H1 (cell line): ENCODE data around the gene PLPP4. TPM values are rescaled to one million over a fixed set of nuclear protein-coding genes. Genes with fewer than 3 reads are reported as not detected.

Experiments used
- CBX8 ChIP-seq: fragments of 300-800, 300-1000 bp; sonication (generic); IDR thresholded peaks from 2 replicates; pipeline ENCODE4 v1.7.1; 2016; ENCODE audit warnings: low read depth, low read length, borderline replicate concordance
- CHD2 ChIP-seq: IDR thresholded peaks from 2 replicates; pipeline ENCODE4 v1.6.1; 2012; ENCODE audit warnings: low read length, improper control_type of control experiment
- CHD7 ChIP-seq: fragments of 300-600 bp; sonication (generic); IDR thresholded peaks from 2 replicates; pipeline ENCODE4 v1.7.1; 2012; ENCODE audit warnings: low read length, moderate library complexity, mild to moderate bottlenecking, inconsistent platforms; ENCODE audit not compliant: insufficient replicate concordance
- EZH2 ChIP-seq: fragments of 200-600 bp; sonication (generic); IDR thresholded peaks from 2 replicates; pipeline ENCODE4 v1.7.1; 2012; ENCODE audit warnings: low read depth, mild to moderate bottlenecking, moderate library complexity, low read length, inconsistent platforms; ENCODE audit not compliant: severe bottlenecking
- MAFK ChIP-seq: IDR thresholded peaks from 2 replicates; pipeline ENCODE4 v1.6.1; 2012; ENCODE audit warnings: low read depth, mild to moderate bottlenecking, improper control_type of control experiment, low read length
- NRF1 ChIP-seq: IDR thresholded peaks from 2 replicates; pipeline ENCODE4 v1.6.1; 2011; ENCODE audit warnings: mild to moderate bottlenecking, low read depth, low read length, improper control_type of control experiment
- RNF2 ChIP-seq: fragments of 200-900, 300-1000 bp; sonication (generic); IDR thresholded peaks from 2 replicates; pipeline ENCODE4 v1.7.1; 2016; ENCODE audit warnings: borderline replicate concordance, low read depth, mild to moderate bottlenecking, antibody characterized with exemption, low read length; ENCODE audit not compliant: poor library complexity, severe bottlenecking; ENCODE audit errors: missing control alignments
- SP2 ChIP-seq: IDR thresholded peaks from 2 replicates; pipeline ENCODE4 v1.6.1; 2012; ENCODE audit warnings: mild to moderate bottlenecking, low read length, inconsistent platforms
- TBP ChIP-seq: IDR thresholded peaks from 2 replicates; pipeline ENCODE4 v1.6.1; 2011; ENCODE audit warnings: low read depth, low read length, improper control_type of control experiment
- polyA plus RNA-seq, 7 experiments: library from polyadenylated mRNA; depleted of rRNA in 3 of 7; stranded (reverse) in 5 of 7; unstranded in 2 of 7; fragments of >200 nt in 5 of 7; fragments of 200-250 nt in 2 of 7; gene quantifications; 1 replicate in 5 of 7; 2 replicates in 1 of 7; 4 replicates in 1 of 7; pipeline versions ENCODE4 v1.2.1 to v1.2.3, GENCODE V29; 2011 to 2013; ENCODE audit warnings: missing spikeins in 2 of 7, mixed read lengths in 2 of 7
- total RNA-seq: library from RNA; stranded (reverse); fragmentation: NEBNext Ultra II Directional; extraction: Animal tissue kit (Norgen Biotek cat#: 25700); gene quantifications from 2 replicates; pipeline ENCODE4 v1.2.1, GENCODE V29; 2021

Gene PLPP4
- total and polyA plus RNA-seq, 2 of the 8 experiments (the other 6 are each of a cell fraction or from before 2014, with no cell fraction given): 0.30 TPM; not detected in 1

- no peak for TF ChIP-seq CHD7
- no peak for TF ChIP-seq SP2
- no peak for TF ChIP-seq RNF2
- TF ChIP-seq TBP: no peak
- TF ChIP-seq NRF1: no peak
- no peak for TF ChIP-seq CHD2
- no peak for TF ChIP-seq CBX8
- no peak for TF ChIP-seq EZH2
- no peak for TF ChIP-seq MAFK
Measured at GRCh38 chr10:120475844-120476791, 19.1 kb downstream of the PLPP4 start (continued).
